Measurements from ENCODE around the gene ING2. TPM values are rescaled to one million over a fixed set of nuclear protein-coding genes. Genes with fewer than 3 reads are reported as not detected.

ING2 gene
- total RNA-seq, 1 donor from 2014 or later = 11.0 TPM

GRCh38 chr4:183499389-183499788 lies 5.5 kb upstream of the ING2 start:
- intact Hi-C loops (cut with micrococcal nuclease) = no loop called here

- intact Hi-C loops (cut with micrococcal nuclease) = loop anchor here (5.0 to 10.0 kb wide), 2 partner anchors 692 to 1325 kb away; partner anchors contain the start of gene ACSL1
Observed at GRCh38 chr4:183499801-183500200, 5.1 kb upstream of the ING2 start.

GRCh38 chr4:183503497-183504063 lies 1.3 kb upstream of the ING2 start:
- intact Hi-C loops (cut with micrococcal nuclease) = loop anchor here (1.0 to 10.0 kb wide), 11 partner anchors 31 to 1968 kb away; partner anchors contain the start of genes ACSL1, CASP3, CCDC110 and CDKN2AIP

GRCh38 chr4:183504064-183504929 lies 561 bp upstream of the ING2 start:
- intact Hi-C loops (cut with micrococcal nuclease) = loop anchor here (1.0 to 10.0 kb wide), 11 partner anchors 32 to 1967 kb away; partner anchors contain the start of genes ACSL1, CASP3, CCDC110 and CDKN2AIP

GRCh38 chr4:183505611-183506388 lies 942 bp downstream of the ING2 start:
- intact Hi-C loops (cut with micrococcal nuclease) = loop anchor here (2.0 to 10.0 kb wide), 4 partner anchors 727 to 1697 kb away; partner anchors contain the start of genes ACSL1, CFAP97 and IRF2

- intact Hi-C loops (cut with micrococcal nuclease) = loop anchor here (5.0 to 10.0 kb wide), 3 partner anchors 726 to 1696 kb away; partner anchors contain the start of genes ACSL1 and CFAP97
Observed at GRCh38 chr4:183506389-183506735, 1.5 kb downstream of the ING2 start.

- intact Hi-C loops (cut with micrococcal nuclease) = loop anchor here (5.0 to 10.0 kb wide), 3 partner anchors 724 to 1694 kb away; partner anchors contain the start of genes ACSL1 and CFAP97
Observed at GRCh38 chr4:183507925-183508696, 3.3 kb downstream of the ING2 start.

GRCh38 chr4:183508697-183509335 lies 4.0 kb downstream of the ING2 start:
- intact Hi-C loops (cut with micrococcal nuclease) = loop anchor here (5.0 to 10.0 kb wide), 3 partner anchors 723 to 1693 kb away; partner anchors contain the start of genes ACSL1 and CFAP97

- intact Hi-C loops (cut with micrococcal nuclease) = no loop called here
Observed at GRCh38 chr4:183515411-183515810, 10.6 kb downstream of the ING2 start.

- intact Hi-C loops (cut with micrococcal nuclease) = no loop called here
Observed at GRCh38 chr4:183517194-183517593, 12.3 kb downstream of the ING2 start.

- intact Hi-C loops (cut with micrococcal nuclease) = no loop called here
Observed at GRCh38 chr4:183517781-183518180, 12.9 kb downstream of the ING2 start.

- intact Hi-C loops (cut with micrococcal nuclease) = no loop called here
Observed at GRCh38 chr4:183522821-183523220, 18.0 kb downstream of the ING2 start.

- intact Hi-C loops (cut with micrococcal nuclease) = no loop called here
Observed at GRCh38 chr4:183527326-183527725, 22.5 kb downstream of the ING2 start.

- intact Hi-C loops (cut with micrococcal nuclease) = no loop called here
Observed at GRCh38 chr4:183532821-183533220, 28.0 kb downstream of the ING2 start.

GRCh38 chr4:183533698-183534097 lies 28.8 kb downstream of the ING2 start:
- intact Hi-C loops (cut with micrococcal nuclease) = no loop called here

GRCh38 chr4:183540410-183541009 lies 35.7 kb downstream of the ING2 start:
- intact Hi-C loops (cut with micrococcal nuclease) = no loop called here

GRCh38 chr4:183541010-183541751 lies 36.3 kb downstream of the ING2 start:
- intact Hi-C loops (cut with micrococcal nuclease) = no loop called here

- intact Hi-C loops (cut with micrococcal nuclease) = no loop called here
Observed at GRCh38 chr4:183541752-183542040, 36.8 kb downstream of the ING2 start.

GRCh38 chr4:183543435-183543834 lies 38.6 kb downstream of the ING2 start:
- intact Hi-C loops (cut with micrococcal nuclease) = no loop called here

Data from T-helper 2 cell treated with Interferon-gamma antibody and Interleukin-4, amounts not matched to agents 100 ng/mL and 5 ng/mL, for 36 hours (primary cell).